Measurements from ENCODE around the gene NSD1.

NSD1 gene

GRCh38 chr5:177122566-177122965 is 11.0 kb upstream of the NSD1 start:
- TF ChIP-seq CTCF (IDR thresholded peaks at IDR 0.05) = no peak
- Mint-ChIP-seq H3K4me1 (peaks cover 19% of the 10 kb centered on the region), H3K27me3 (ENCODE audit: low read depth, poor library complexity) (peaks cover 16% of the 10 kb centered on the region), H3K4me3 (no peak overlapping the region), H3K36me3 (ENCODE audit: low read depth) (no peaks in the 10 kb centered on the region), H3K9me3 (peaks cover 4% of the 10 kb centered on the region), H3K27ac (no peak overlapping the region)
- DNase-seq = no peak

- Mint-ChIP-seq H3K27ac (no peak overlapping the region), H3K27me3 (ENCODE audit: low read depth, poor library complexity) (peaks cover 27% of the 10 kb centered on the region), H3K4me1 (peaks cover 27% of the 10 kb centered on the region), H3K4me3 (no peak overlapping the region), H3K36me3 (ENCODE audit: low read depth) (no peaks in the 10 kb centered on the region), H3K9me3 (peaks cover 4% of the 10 kb centered on the region)
- no peak for TF ChIP-seq CTCF (IDR thresholded peaks at IDR 0.05)
- no peak for DNase-seq
Observed at GRCh38 chr5:177123789-177124485, 9.6 kb upstream of the NSD1 start.

- no peaks in the 10 kb centered on the region for H3K36me3 Mint-ChIP-seq (ENCODE audit: low read depth)
- H3K27me3 Mint-ChIP-seq (ENCODE audit: low read depth, poor library complexity) = peaks cover 28% of the 10 kb centered on the region
- no peak overlapping the region for H3K27ac Mint-ChIP-seq
- TF ChIP-seq CTCF (IDR thresholded peaks at IDR 0.05) = no peak
- H3K9me3 Mint-ChIP-seq = peaks cover 4% of the 10 kb centered on the region
- H3K4me3 Mint-ChIP-seq = no peak overlapping the region
- H3K4me1 Mint-ChIP-seq = peaks cover 33% of the 10 kb centered on the region
- DNase-seq = no peak
Observed at GRCh38 chr5:177124486-177124991, 9.0 kb upstream of the NSD1 start.

- no peak overlapping the region for H3K4me3 Mint-ChIP-seq
- TF ChIP-seq CTCF (IDR thresholded peaks at IDR 0.05) = no peak
- no peaks in the 10 kb centered on the region for H3K36me3 Mint-ChIP-seq (ENCODE audit: low read depth)
- no peak for DNase-seq
- no peak overlapping the region for H3K27ac Mint-ChIP-seq
- peaks cover 41% of the 10 kb centered on the region for H3K27me3 Mint-ChIP-seq (ENCODE audit: low read depth, poor library complexity)
- peaks cover 50% of the 10 kb centered on the region for H3K4me1 Mint-ChIP-seq
- H3K9me3 Mint-ChIP-seq = peaks cover 4% of the 10 kb centered on the region
Observed at GRCh38 chr5:177126771-177127170, 6.8 kb upstream of the NSD1 start.

- DNase-seq = no peak
- TF ChIP-seq CTCF (IDR thresholded peaks at IDR 0.05) = no peak
- Mint-ChIP-seq H3K27me3 (ENCODE audit: low read depth, poor library complexity) (peaks cover 33% of the 10 kb centered on the region), H3K36me3 (ENCODE audit: low read depth) (no peaks in the 10 kb centered on the region), H3K4me1 (peaks cover 46% of the 10 kb centered on the region), H3K4me3 (no peak overlapping the region), H3K9me3 (no peaks in the 10 kb centered on the region), H3K27ac (no peak overlapping the region)
Observed at GRCh38 chr5:177128551-177128981, 5.0 kb upstream of the NSD1 start.

Data from nephron progenitor cell (in vitro differentiated cells).